Measurements from ENCODE around the gene CADM1.

The CADM1 gene

GRCh38 chr11:115489466-115489865, 14.7 kb downstream of the CADM1 start:
- H4K20me1 ChIP-seq (ENCODE audit: insufficient read depth, low read length), result no peaks in the 10 kb centered on the region
- H2AFZ ChIP-seq (ENCODE audit: low read depth, low read length), result no peak overlapping the region
- no peak overlapping the region for H3K27ac ChIP-seq (ENCODE audit: low read length)
- H3K36me3 ChIP-seq (replicated peaks; ENCODE audit: low read depth, low read length), result peaks cover 2% of the 10 kb centered on the region
- TF ChIP-seq CTCF (IDR thresholded peaks at IDR 0.05; ENCODE audit: low read depth, low read length) (no peak), EZH2phosphoT487 (IDR thresholded peaks at IDR 0.05; ENCODE audit: low read depth) (no peak)
- no peak overlapping the region for H3K4me3 ChIP-seq (ENCODE audit: low read length)
- no peak overlapping the region for H3K4me2 ChIP-seq (ENCODE audit: low read length)
- no peaks in the 10 kb centered on the region for H3K79me2 ChIP-seq (ENCODE audit: low read length)
- H3K4me1 ChIP-seq (ENCODE audit: low read length), result no peaks in the 10 kb centered on the region; the same call in 1 of the 2 replicates
- H3K9ac ChIP-seq (ENCODE audit: low read length), result no peak overlapping the region
- 0 out of 2 replicates have a peak, but pooled peaks cover 5% of the 10 kb centered on the region for H3K9me3 ChIP-seq (ENCODE audit: insufficient read depth, low read length)
- H3K27me3 ChIP-seq (ENCODE audit: low read depth, low read length), result peaks cover 23% of the 10 kb centered on the region; the same call in 1 of the 2 replicates

DNA sequence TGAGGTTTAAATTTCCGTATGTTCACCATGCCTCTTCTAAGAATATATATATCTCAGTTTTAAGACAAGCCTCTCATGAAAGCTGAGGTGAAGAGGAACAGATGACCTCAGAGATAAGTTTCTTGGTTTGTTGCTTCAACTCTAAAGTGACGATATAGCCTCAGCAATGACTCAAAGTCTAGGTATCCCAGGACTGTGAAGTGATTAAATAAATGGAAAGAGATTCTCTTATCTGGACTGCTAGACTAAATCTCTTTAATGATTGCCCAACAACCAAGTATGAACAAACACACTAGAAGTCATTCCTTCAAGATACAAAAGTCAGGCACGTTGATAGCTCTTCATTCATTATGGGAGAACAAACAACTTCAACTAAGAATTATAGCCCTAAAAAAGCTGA, 15.3 kb downstream of the CADM1 start:
- no peaks in the 10 kb centered on the region for H3K4me1 ChIP-seq (ENCODE audit: low read length)
- peaks cover 2% of the 10 kb centered on the region for H3K36me3 ChIP-seq (replicated peaks; ENCODE audit: low read depth, low read length)
- H3K79me2 ChIP-seq (ENCODE audit: low read length), result no peaks in the 10 kb centered on the region
- no peak for TF ChIP-seq EZH2phosphoT487 (IDR thresholded peaks at IDR 0.05; ENCODE audit: low read depth)
- TF ChIP-seq CTCF (IDR thresholded peaks at IDR 0.05; ENCODE audit: low read depth, low read length), result no peak
- no peaks in the 10 kb centered on the region for H4K20me1 ChIP-seq (ENCODE audit: insufficient read depth, low read length)
- H3K9ac ChIP-seq (ENCODE audit: low read length), result no peak overlapping the region
- no peak overlapping the region for H2AFZ ChIP-seq (ENCODE audit: low read depth, low read length)
- H3K4me3 ChIP-seq (ENCODE audit: low read length), result no peak overlapping the region
- no peak overlapping the region for H3K27ac ChIP-seq (ENCODE audit: low read length)
- H3K27me3 ChIP-seq (ENCODE audit: low read depth, low read length), result peaks cover 20% of the 10 kb centered on the region; the same call in 1 of the 2 replicates
- no peak overlapping the region for H3K4me2 ChIP-seq (ENCODE audit: low read length)
- 0 out of 2 replicates have a peak, but pooled peaks cover 5% of the 10 kb centered on the region for H3K9me3 ChIP-seq (ENCODE audit: insufficient read depth, low read length)

DNA sequence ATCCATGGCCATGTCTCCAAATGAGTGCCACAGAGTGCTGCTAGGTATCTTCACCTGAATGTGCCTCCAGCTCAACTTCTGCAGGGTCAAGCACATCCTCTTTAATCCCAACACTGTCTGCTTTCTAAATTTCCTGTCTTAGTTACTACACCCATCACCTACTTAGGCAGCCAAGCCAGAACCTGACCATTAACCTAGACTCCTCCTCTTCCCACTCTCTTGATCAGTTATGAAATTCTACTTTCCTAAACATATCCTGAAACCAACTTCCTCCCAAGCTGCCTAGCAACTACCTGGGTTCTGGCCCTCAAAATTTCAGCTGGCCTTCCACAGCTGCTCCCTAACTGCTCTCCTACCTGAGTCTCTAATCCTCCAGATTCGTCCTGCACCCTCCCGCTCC, 22.7 kb downstream of the CADM1 start:
- Histone ChIP-seq H3K27me3 (ENCODE audit: low read depth, low read length) (peaks cover 11% of the 10 kb centered on the region), H3K27ac (ENCODE audit: low read length) (no peak overlapping the region), H3K9me3 (ENCODE audit: insufficient read depth, low read length) (0 out of 2 replicates have a peak, but pooled peaks cover 5% of the 10 kb centered on the region), H3K4me1 (ENCODE audit: low read length) (no peaks in the 10 kb centered on the region), H3K36me3 (replicated peaks; ENCODE audit: low read depth, low read length) (peaks cover 2% of the 10 kb centered on the region), H2AFZ (ENCODE audit: low read depth, low read length) (no peak overlapping the region), H4K20me1 (ENCODE audit: insufficient read depth, low read length) (no peaks in the 10 kb centered on the region), H3K79me2 (ENCODE audit: low read length) (no peaks in the 10 kb centered on the region), H3K4me3 (ENCODE audit: low read length) (no peak overlapping the region), H3K4me2 (ENCODE audit: low read length) (no peak overlapping the region), H3K9ac (ENCODE audit: low read length) (no peak overlapping the region)
- no peak for TF ChIP-seq CTCF (IDR thresholded peaks at IDR 0.05; ENCODE audit: low read depth, low read length)
- TF ChIP-seq EZH2phosphoT487 (IDR thresholded peaks at IDR 0.05; ENCODE audit: low read depth), result no peak

DNA sequence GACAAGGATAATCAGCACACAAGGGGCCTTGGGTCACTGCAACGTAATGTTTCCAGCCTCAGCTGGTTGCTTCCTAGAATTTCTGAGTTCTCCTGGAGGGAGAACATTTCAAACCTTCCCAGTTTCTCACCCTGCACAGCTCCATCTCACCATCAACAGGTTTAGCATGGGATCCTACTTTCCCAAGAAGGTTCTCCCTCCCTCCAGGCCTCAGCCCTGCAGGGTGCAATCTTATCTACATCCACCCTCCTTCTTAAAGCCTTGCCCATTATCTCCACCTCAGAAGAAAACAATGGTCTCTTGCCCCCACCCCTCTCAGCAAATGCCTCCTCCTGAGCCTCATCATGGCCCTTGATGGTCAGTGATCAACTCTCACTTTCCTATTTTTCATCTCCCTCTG, 23.6 kb downstream of the CADM1 start:
- Histone ChIP-seq H3K36me3 (replicated peaks; ENCODE audit: low read depth, low read length) (no peaks in the 10 kb centered on the region), H3K4me1 (ENCODE audit: low read length) (no peaks in the 10 kb centered on the region), H4K20me1 (ENCODE audit: insufficient read depth, low read length) (no peaks in the 10 kb centered on the region), H3K9ac (ENCODE audit: low read length) (no peak overlapping the region), H3K79me2 (ENCODE audit: low read length) (no peaks in the 10 kb centered on the region), H2AFZ (ENCODE audit: low read depth, low read length) (no peak overlapping the region), H3K4me3 (ENCODE audit: low read length) (no peak overlapping the region), H3K27me3 (ENCODE audit: low read depth, low read length) (peaks cover 16% of the 10 kb centered on the region), H3K27ac (ENCODE audit: low read length) (no peak overlapping the region), H3K9me3 (ENCODE audit: insufficient read depth, low read length) (no peaks in the 10 kb centered on the region), H3K4me2 (ENCODE audit: low read length) (no peak overlapping the region)
- TF ChIP-seq EZH2phosphoT487 (IDR thresholded peaks at IDR 0.05; ENCODE audit: low read depth) (no peak), CTCF (IDR thresholded peaks at IDR 0.05; ENCODE audit: low read depth, low read length) (no peak)

Measured in OCI-LY3 (cell line).